Osteocyte (in vitro differentiated cells): Measurements from ENCODE around the gene ACAT1. TPM values are rescaled to one million over a fixed set of nuclear protein-coding genes. Genes with fewer than 3 reads are reported as not detected.
"Not testable (repeated sequence)": the region's sequence is repeated elsewhere in the genome, so short reads cannot be mapped to it uniquely, and the experiment has no call there.

Experiments used
- DNase-seq: peaks from one replicate; pipeline ENCODE4 v3.0.0; 2021; ENCODE audit warnings: mixed read lengths; ENCODE audit not compliant: unreplicated experiment; ENCODE audit errors: extremely low spot score
- H3K27ac Mint-ChIP-seq: one replicate; pipeline ENCODE4 v1.8.0; 2021; ENCODE audit warnings: mild to moderate bottlenecking, mixed read lengths; ENCODE audit not compliant: unreplicated experiment
- H3K27me3 Mint-ChIP-seq: one replicate; pipeline ENCODE4 v1.8.0; 2021; ENCODE audit warnings: mixed read lengths; ENCODE audit not compliant: unreplicated experiment
- H3K36me3 Mint-ChIP-seq: one replicate; pipeline ENCODE4 v1.8.0; 2021; ENCODE audit warnings: mixed read lengths; ENCODE audit not compliant: unreplicated experiment
- H3K4me1 Mint-ChIP-seq: one replicate; pipeline ENCODE4 v1.8.0; 2021; ENCODE audit warnings: mixed read lengths; ENCODE audit not compliant: unreplicated experiment
- H3K4me3 Mint-ChIP-seq: one replicate; pipeline ENCODE4 v1.8.0; 2021; ENCODE audit warnings: mild to moderate bottlenecking, moderate library complexity, mixed read lengths; ENCODE audit not compliant: unreplicated experiment
- H3K9me3 Mint-ChIP-seq: one replicate; pipeline ENCODE4 v1.8.0; 2021; ENCODE audit warnings: mixed read lengths; ENCODE audit not compliant: unreplicated experiment
- total RNA-seq: library from RNA; stranded (reverse); gene quantifications from 2 replicates; pipeline ENCODE4 v1.2.1, GENCODE V29; 2021
- TF ChIP-seq, protein P1 (sequence below): fragments of 200-600 bp; sonication (generic); IDR thresholded peaks from 2 replicates; pipeline ENCODE4 v1.5.0; 2021; ENCODE audit warnings: antibody characterized with exemption, mild to moderate bottlenecking, moderate library complexity

Gene ACAT1
- total RNA-seq, 1 donor from 2014 or later, result 54.0 TPM

DNA sequence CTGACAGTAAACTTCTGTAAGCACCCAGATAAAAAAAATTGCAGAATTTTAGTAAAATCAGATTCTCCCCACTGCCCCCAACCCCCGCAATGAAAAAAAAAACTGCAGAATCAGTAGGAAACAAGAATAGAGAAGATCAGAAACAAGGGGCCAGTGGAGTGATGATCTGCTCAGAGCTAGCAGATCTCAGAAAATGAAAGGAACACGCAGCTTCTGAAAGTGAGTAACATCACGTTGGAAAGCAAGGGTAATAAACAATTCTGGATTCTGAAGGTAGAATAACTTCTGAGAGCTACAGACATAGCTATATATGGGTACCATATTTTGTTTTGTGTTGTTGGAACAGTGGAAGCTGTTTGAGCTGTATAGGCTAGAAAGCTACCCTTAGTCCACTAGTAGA, 23.2 kb downstream of the ACAT1 start:
- TF ChIP-seq, protein P1, sequence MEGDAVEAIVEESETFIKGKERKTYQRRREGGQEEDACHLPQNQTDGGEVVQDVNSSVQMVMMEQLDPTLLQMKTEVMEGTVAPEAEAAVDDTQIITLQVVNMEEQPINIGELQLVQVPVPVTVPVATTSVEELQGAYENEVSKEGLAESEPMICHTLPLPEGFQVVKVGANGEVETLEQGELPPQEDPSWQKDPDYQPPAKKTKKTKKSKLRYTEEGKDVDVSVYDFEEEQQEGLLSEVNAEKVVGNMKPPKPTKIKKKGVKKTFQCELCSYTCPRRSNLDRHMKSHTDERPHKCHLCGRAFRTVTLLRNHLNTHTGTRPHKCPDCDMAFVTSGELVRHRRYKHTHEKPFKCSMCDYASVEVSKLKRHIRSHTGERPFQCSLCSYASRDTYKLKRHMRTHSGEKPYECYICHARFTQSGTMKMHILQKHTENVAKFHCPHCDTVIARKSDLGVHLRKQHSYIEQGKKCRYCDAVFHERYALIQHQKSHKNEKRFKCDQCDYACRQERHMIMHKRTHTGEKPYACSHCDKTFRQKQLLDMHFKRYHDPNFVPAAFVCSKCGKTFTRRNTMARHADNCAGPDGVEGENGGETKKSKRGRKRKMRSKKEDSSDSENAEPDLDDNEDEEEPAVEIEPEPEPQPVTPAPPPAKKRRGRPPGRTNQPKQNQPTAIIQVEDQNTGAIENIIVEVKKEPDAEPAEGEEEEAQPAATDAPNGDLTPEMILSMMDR, result no peak
- no peaks in the 10 kb centered on the region for H3K27me3 Mint-ChIP-seq

DNA sequence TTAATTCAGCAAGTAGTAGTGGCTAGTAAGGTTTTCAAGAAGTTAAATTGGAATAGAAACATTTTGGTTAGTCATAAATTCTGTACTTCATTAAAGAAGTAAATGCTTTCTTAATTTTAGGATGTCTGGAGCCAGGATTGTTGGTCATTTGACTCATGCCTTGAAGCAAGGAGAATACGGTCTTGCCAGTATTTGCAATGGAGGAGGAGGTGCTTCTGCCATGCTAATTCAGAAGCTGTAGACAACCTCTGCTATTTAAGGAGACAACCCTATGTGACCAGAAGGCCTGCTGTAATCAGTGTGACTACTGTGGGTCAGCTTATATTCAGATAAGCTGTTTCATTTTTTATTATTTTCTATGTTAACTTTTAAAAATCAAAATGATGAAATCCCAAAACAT, 25.8 kb downstream of the ACAT1 start:
- Mint-ChIP-seq H3K4me3 (no peak overlapping the region), H3K9me3 (no peaks in the 10 kb centered on the region), H3K27ac (no peak overlapping the region), H3K4me1 (no peaks in the 10 kb centered on the region), H3K27me3 (no peaks in the 10 kb centered on the region), H3K36me3 (peaks cover 74% of the 10 kb centered on the region)
- no peak for DNase-seq
- TF ChIP-seq, protein P1, result no peak

More for the DNA sequence above, 23.2 kb downstream of the ACAT1 start:
- H3K27ac Mint-ChIP-seq, result no peak overlapping the region
- DNase-seq, result no peak
- no peaks in the 10 kb centered on the region for H3K4me1 Mint-ChIP-seq
- no peaks in the 10 kb centered on the region for H3K9me3 Mint-ChIP-seq
- peaks cover 78% of the 10 kb centered on the region for H3K36me3 Mint-ChIP-seq
- H3K4me3 Mint-ChIP-seq, result no peak overlapping the region

DNA sequence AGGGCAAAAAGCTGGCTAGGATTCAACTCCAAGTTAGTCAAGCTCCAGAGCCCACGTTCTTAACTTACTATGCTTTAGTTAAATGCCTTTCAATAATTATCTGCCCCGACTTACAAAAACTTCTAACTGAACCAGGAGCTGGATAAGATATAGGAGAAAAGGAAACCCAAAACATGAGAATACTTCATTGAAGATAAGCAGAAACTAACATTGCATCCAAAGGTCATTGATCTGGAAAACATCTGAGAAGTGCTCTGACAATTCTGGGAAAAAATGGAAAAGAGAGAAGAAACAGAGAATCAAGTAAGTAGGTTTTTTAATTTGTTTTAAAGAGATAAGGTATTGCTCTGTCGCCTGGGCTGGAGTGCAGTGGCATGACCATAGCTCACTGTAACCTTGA, 27.2 kb downstream of the ACAT1 start:
- H3K36me3 Mint-ChIP-seq, result peaks cover 65% of the 10 kb centered on the region
- H3K9me3 Mint-ChIP-seq, result no peaks in the 10 kb centered on the region
- H3K4me3 Mint-ChIP-seq, result no peak overlapping the region
- no peaks in the 10 kb centered on the region for H3K27me3 Mint-ChIP-seq
- TF ChIP-seq, protein P1, result no peak
- H3K4me1 Mint-ChIP-seq, result no peaks in the 10 kb centered on the region
- H3K27ac Mint-ChIP-seq, result no peak overlapping the region
- DNase-seq, result no peak

DNA sequence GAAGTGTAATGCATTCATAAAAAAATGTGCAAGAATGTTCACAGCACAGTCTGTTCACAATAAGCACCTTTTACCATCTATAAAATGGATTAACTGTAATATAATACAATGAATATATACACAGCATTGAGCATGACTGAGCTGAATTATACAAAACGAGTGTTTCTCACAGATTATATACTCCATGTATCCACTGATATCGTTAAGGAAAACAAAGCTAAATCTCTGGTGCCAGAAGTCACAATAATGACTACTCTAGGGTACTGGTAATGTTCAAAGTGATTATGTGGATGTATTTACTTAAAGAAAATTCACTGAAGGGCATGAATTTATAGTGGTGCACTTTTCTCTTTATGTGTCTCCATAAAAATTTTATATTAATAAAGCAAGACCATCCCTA, 33.2 kb downstream of the ACAT1 start:
- TF ChIP-seq, protein P1, result no peak
- no peak for DNase-seq
- H3K27me3 Mint-ChIP-seq, result no peaks in the 10 kb centered on the region
- H3K27ac Mint-ChIP-seq, result no peak overlapping the region
- peaks cover 35% of the 10 kb centered on the region for H3K36me3 Mint-ChIP-seq
- H3K4me1 Mint-ChIP-seq, result peaks cover 11% of the 10 kb centered on the region
- H3K9me3 Mint-ChIP-seq, result no peaks in the 10 kb centered on the region
- H3K4me3 Mint-ChIP-seq, result no peak overlapping the region

DNA sequence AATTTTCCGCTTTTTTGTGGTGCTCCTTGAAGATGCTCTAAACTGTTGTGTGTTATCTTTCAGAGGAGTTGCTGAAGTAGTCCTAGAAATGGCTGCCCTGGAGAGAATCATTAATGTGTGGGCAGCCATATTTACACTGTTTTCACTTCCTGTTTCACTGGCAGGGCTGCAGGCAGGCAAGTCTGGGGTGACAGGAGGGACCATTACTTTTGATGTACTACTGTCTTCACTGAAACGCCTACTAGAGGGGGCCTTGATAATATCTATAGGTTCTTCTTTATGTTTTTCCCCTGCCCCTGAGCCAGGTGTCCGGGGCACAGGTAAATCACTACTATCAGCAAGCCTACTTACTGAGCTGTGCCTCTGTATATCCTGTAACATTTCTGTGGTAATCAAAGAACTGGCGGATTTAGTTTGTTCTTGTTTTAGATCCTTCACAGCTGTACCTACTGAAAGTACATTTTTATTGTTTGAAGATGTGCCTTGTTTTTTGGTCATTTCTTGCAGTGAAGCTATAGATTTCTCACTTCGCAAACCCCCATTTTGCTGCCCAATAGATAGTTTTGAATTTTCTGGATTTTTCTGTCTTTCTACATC, 39.7 kb downstream of the ACAT1 start:
- Mint-ChIP-seq H3K27ac (no peak overlapping the region), H3K9me3 (no peaks in the 10 kb centered on the region), H3K36me3 (peaks cover 29% of the 10 kb centered on the region), H3K4me1 (peaks cover 11% of the 10 kb centered on the region), H3K27me3 (no peaks in the 10 kb centered on the region), H3K4me3 (no peak overlapping the region)
- TF ChIP-seq, protein P1, result no peak
- DNase-seq, result no peak

DNA sequence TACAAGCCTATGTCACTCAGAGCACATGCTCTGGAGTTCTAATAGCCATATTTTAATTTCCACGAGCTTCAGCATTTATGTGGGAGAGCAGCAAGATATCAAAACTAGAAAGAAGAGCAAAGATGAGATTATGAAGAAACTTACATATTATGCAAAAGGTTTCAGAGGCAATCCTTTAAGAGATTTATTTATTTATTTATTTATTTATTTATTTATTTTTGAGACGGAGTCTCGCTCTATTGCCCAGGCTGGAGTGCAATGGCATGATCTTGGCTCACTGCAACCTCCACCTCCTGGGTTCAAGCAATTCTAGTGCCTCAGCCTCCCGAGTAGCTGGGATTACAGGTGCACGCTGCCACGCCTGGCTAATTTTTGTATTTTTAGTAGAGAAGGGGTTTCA, 41.5 kb downstream of the ACAT1 start:
- not testable (repeated sequence) for H3K4me3 Mint-ChIP-seq, H3K4me1 Mint-ChIP-seq, H3K27ac Mint-ChIP-seq, H3K9me3 Mint-ChIP-seq, H3K27me3 Mint-ChIP-seq, DNase-seq
- peaks cover 36% of the 10 kb centered on the region for H3K36me3 Mint-ChIP-seq
